ENCODE results near the gene TCF4.

DNA sequence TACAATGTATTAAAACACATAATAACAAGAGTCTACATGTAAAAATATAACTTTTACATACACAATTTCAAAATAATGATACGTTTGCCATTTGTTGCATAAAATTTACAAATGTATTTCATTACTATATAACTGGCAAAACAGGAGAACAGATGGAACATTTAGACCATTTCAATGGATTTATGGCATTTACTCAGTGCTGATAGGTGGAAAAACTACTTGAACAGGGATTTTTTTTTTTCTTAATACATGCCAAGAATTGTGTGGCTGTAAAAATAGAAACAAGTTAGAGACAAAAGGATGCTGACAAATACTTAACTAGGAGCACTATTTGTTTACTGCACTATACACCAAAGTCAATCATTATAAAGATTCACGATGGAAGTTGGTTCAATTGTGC lies 361.9 kb downstream of the TCF4 start:
- TF ChIP-seq, protein P1, sequence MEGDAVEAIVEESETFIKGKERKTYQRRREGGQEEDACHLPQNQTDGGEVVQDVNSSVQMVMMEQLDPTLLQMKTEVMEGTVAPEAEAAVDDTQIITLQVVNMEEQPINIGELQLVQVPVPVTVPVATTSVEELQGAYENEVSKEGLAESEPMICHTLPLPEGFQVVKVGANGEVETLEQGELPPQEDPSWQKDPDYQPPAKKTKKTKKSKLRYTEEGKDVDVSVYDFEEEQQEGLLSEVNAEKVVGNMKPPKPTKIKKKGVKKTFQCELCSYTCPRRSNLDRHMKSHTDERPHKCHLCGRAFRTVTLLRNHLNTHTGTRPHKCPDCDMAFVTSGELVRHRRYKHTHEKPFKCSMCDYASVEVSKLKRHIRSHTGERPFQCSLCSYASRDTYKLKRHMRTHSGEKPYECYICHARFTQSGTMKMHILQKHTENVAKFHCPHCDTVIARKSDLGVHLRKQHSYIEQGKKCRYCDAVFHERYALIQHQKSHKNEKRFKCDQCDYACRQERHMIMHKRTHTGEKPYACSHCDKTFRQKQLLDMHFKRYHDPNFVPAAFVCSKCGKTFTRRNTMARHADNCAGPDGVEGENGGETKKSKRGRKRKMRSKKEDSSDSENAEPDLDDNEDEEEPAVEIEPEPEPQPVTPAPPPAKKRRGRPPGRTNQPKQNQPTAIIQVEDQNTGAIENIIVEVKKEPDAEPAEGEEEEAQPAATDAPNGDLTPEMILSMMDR (IDR thresholded peaks at IDR 0.05): no peak
- TF ChIP-seq GABPB1 (CRISPR knock-in tag; IDR thresholded peaks at IDR 0.05) (no peak), MAX (CRISPR knock-in tag; IDR thresholded peaks at IDR 0.05) (no peak), USF2 (CRISPR knock-in tag; IDR thresholded peaks at IDR 0.05) (no peak), ZBTB43 (CRISPR knock-in tag; IDR thresholded peaks at IDR 0.05) (no peak), KAT7 (CRISPR knock-in tag; IDR thresholded peaks at IDR 0.05; ENCODE audit: borderline replicate concordance) (no peak), NR3C1 (CRISPR knock-in tag; conservative IDR thresholded peaks at IDR 0.05; ENCODE audit: low read depth) (no peak)
- TF ChIP-seq, protein P2, sequence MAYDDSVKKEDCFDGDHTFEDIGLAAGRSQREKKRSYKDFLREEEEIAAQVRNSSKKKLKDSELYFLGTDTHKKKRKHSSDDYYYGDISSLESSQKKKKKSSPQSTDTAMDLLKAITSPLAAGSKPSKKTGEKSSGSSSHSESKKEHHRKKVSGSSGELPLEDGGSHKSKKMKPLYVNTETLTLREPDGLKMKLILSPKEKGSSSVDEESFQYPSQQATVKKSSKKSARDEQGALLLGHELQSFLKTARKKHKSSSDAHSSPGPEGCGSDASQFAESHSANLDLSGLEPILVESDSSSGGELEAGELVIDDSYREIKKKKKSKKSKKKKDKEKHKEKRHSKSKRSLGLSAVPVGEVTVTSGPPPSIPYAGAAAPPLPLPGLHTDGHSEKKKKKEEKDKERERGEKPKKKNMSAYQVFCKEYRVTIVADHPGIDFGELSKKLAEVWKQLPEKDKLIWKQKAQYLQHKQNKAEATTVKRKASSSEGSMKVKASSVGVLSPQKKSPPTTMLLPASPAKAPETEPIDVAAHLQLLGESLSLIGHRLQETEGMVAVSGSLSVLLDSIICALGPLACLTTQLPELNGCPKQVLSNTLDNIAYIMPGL (CRISPR knock-in tag; IDR thresholded peaks at IDR 0.05): no peak

Data from WTC11 (cell line).